Mesendoderm (in vitro differentiated cells): ENCODE measurements around the gene CYYR1. TPM values are rescaled to one million over a fixed set of nuclear protein-coding genes. Genes with fewer than 3 reads are reported as not detected.

ENCODE experiments used
- DNase-seq: peaks from one replicate; pipeline ENCODE4 v3.0.0; 2013
- H2AK5ac ChIP-seq: 2 replicates; pipeline ENCODE4 v1.6.1; 2013; ENCODE audit warnings: low read length, inconsistent platforms
- H2BK120ac ChIP-seq: 2 replicates; pipeline ENCODE4 v1.6.1; 2013; ENCODE audit warnings: low read depth, mild to moderate bottlenecking, low read length, moderate library complexity, mixed read lengths
- H2BK15ac ChIP-seq: replicated peaks from 2 replicates; pipeline ENCODE4 v1.6.1; 2013; ENCODE audit warnings: low read depth, mild to moderate bottlenecking, moderate library complexity
- H2BK5ac ChIP-seq: 2 replicates; pipeline ENCODE4 v1.6.1; 2013; ENCODE audit warnings: low read length, inconsistent platforms
- H3K18ac ChIP-seq: 2 replicates; pipeline ENCODE4 v1.6.1; 2013; ENCODE audit warnings: mild to moderate bottlenecking, low read length, mixed read lengths
- H3K23ac ChIP-seq: one replicate; pipeline ENCODE4 v1.6.1; 2013; ENCODE audit warnings: low read length
- H3K27ac ChIP-seq: 2 replicates; pipeline ENCODE4 v1.5.1; 2013; ENCODE audit warnings: low read depth, mild to moderate bottlenecking, inconsistent platforms, low read length, moderate library complexity
- H3K27me3 ChIP-seq: 2 replicates; pipeline ENCODE4 v1.6.1; 2013; ENCODE audit warnings: low read length, control low read depth, mild to moderate bottlenecking, inconsistent platforms; ENCODE audit not compliant: insufficient read depth, poor library complexity
- H3K36me3 ChIP-seq: 2 replicates; pipeline ENCODE4 v1.6.1; 2013; ENCODE audit warnings: low read length, inconsistent platforms; ENCODE audit not compliant: control insufficient read depth, insufficient read depth
- H3K4ac ChIP-seq: one replicate; pipeline ENCODE4 v1.6.1; 2013; ENCODE audit warnings: low read depth, mild to moderate bottlenecking, low read length, moderate library complexity
- H3K4me1 ChIP-seq: 2 replicates; pipeline ENCODE4 v1.6.1; 2013; ENCODE audit warnings: low read depth, low read length, inconsistent platforms; ENCODE audit not compliant: control insufficient read depth
- H3K4me2 ChIP-seq: 2 replicates; pipeline ENCODE4 v1.6.1; 2013; ENCODE audit warnings: low read length
- H3K4me3 ChIP-seq: 2 replicates; pipeline ENCODE4 v1.5.1; 2013; ENCODE audit warnings: mild to moderate bottlenecking, low read length
- H3K56ac ChIP-seq: one replicate; pipeline ENCODE4 v1.6.1; 2013; ENCODE audit warnings: low read length
- H3K79me1 ChIP-seq: 2 replicates; pipeline ENCODE4 v1.6.1; 2013; ENCODE audit warnings: low read length, inconsistent platforms
- H3K79me2 ChIP-seq: 2 replicates; pipeline ENCODE4 v1.6.1; 2013; ENCODE audit warnings: mild to moderate bottlenecking, low read length; ENCODE audit not compliant: control insufficient read depth, insufficient read depth
- H3K9ac ChIP-seq: 2 replicates; pipeline ENCODE4 v1.6.1; 2013; ENCODE audit warnings: low read length, inconsistent platforms
- H4K5ac ChIP-seq: one replicate; pipeline ENCODE4 v1.6.1; 2013; ENCODE audit warnings: low read length
- H4K8ac ChIP-seq: one replicate; pipeline ENCODE4 v1.6.1; 2013; ENCODE audit warnings: low read depth, mild to moderate bottlenecking, control low read depth, low read length, moderate library complexity
- WGBS: extraction: QIAGEN DNeasy Blood & Tissue Kit; methylation state at CpG from one replicate; pipeline ENCODE4 v1.1.7; 2013; ENCODE audit warnings: low lambda C conversion rate, missing lambda C conversion rate; ENCODE audit not compliant: insufficient coverage; ENCODE audit errors: extremely low coverage; 5-methylcytosine and 5-hydroxymethylcytosine counted together
- polyA plus RNA-seq, 2 experiments: library from polyadenylated mRNA; stranded (reverse); fragments of 200-250 nt; gene quantifications; one replicate each; pipeline ENCODE4 v1.2.3, GENCODE V29; 2013

The CYYR1 gene
- 41.2 TPM for polyA plus RNA-seq (2013, experiment 1 of 2)
- polyA plus RNA-seq (2013, experiment 2 of 2): 44.1 TPM

GRCh38 chr21:26572702-26573381 is at the start of gene CYYR1:
Gene CYYR1 (minus strand): TSS chr21:26573286. CDS start chr21:26572940, 346 bp downstream.
- peak within 1 kb of the TSS; percentile 26 for H3K4ac ChIP-seq
- H3K4me3 ChIP-seq: peak within 1 kb of the TSS; percentile 85
- peak within 1 kb of the TSS; percentile 16 for H3K18ac ChIP-seq
- H3K27ac ChIP-seq: peak within 1 kb of the TSS; percentile 72
- no peak within 1 kb of the TSS for H2BK15ac ChIP-seq
- no peaks in the 10 kb centered on the region for H3K36me3 ChIP-seq
- peaks cover 29% of the 10 kb centered on the region for H3K79me2 ChIP-seq
- H2AK5ac ChIP-seq: no peak within 1 kb of the TSS
- H3K27me3 ChIP-seq: no peaks in the 10 kb centered on the region
- peak within 1 kb of the TSS; percentile 24 for H3K4me2 ChIP-seq
- H2BK5ac ChIP-seq: peak within 1 kb of the TSS; percentile 66
- peaks cover 1% of the 10 kb centered on the region for H3K79me1 ChIP-seq
- no peak within 1 kb of the TSS for H2BK120ac ChIP-seq
- peak within 1 kb of the TSS; percentile 92 for H3K9ac ChIP-seq
- H3K23ac ChIP-seq: peak within 1 kb of the TSS; percentile 59
- peak within 1 kb of the TSS; percentile 16 for H4K8ac ChIP-seq
- H4K5ac ChIP-seq: no peak within 1 kb of the TSS
- DNase-seq: peak; percentile 86
- H3K56ac ChIP-seq: peak within 1 kb of the TSS; percentile 97
- no CpG with 5 or more reads among the region's 58 CpGs for WGBS
- no peaks in the 10 kb centered on the region for H3K4me1 ChIP-seq

- Histone ChIP-seq H3K4ac (no peak overlapping the region), H3K79me2 (no peaks in the 10 kb centered on the region), H2BK5ac (no peak overlapping the region), H3K4me1 (no peaks in the 10 kb centered on the region), H3K36me3 (no peaks in the 10 kb centered on the region), H4K8ac (no peak overlapping the region), H3K23ac (no peak overlapping the region), H2BK120ac (no peak overlapping the region), H4K5ac (no peak overlapping the region), H2AK5ac (no peak overlapping the region), H2BK15ac (no peak overlapping the region), H3K18ac (no peak overlapping the region), H3K27me3 (no peaks in the 10 kb centered on the region), H3K4me2 (no peak overlapping the region), H3K79me1 (no peaks in the 10 kb centered on the region), H3K4me3 (no peak overlapping the region), H3K56ac (no peak overlapping the region), H3K27ac (no peak overlapping the region), H3K9ac (no peak overlapping the region)
- WGBS: no CpG with 5 or more reads among the region's 1 CpG
- no peak for DNase-seq
Measured at GRCh38 chr21:26617176-26617575, 44.1 kb upstream of the CYYR1 start.

GRCh38 chr21:26614251-26614650 is 41.2 kb upstream of the CYYR1 start:
- H3K27me3 ChIP-seq: no peaks in the 10 kb centered on the region
- no peak overlapping the region for H4K5ac ChIP-seq
- no peak overlapping the region for H3K18ac ChIP-seq
- no peak overlapping the region for H3K4ac ChIP-seq
- DNase-seq: peak; percentile 26
- H2AK5ac ChIP-seq: no peak overlapping the region
- H2BK5ac ChIP-seq: no peak overlapping the region
- no peaks in the 10 kb centered on the region for H3K79me1 ChIP-seq
- H3K27ac ChIP-seq: no peak overlapping the region
- H3K4me1 ChIP-seq: no peaks in the 10 kb centered on the region
- WGBS: no CpG with 5 or more reads among the region's 1 CpG
- H3K9ac ChIP-seq: no peak overlapping the region
- no peaks in the 10 kb centered on the region for H3K79me2 ChIP-seq
- no peaks in the 10 kb centered on the region for H3K36me3 ChIP-seq
- no peak overlapping the region for H2BK120ac ChIP-seq
- no peak overlapping the region for H3K23ac ChIP-seq
- no peak overlapping the region for H3K4me3 ChIP-seq
- no peak overlapping the region for H4K8ac ChIP-seq
- no peak overlapping the region for H3K56ac ChIP-seq
- H3K4me2 ChIP-seq: no peak overlapping the region
- H2BK15ac ChIP-seq: no peak overlapping the region

- no peak overlapping the region for H4K5ac ChIP-seq
- no CpG with 5 or more reads among the region's 1 CpG for whole genome bisulfite sequencing
- H2BK15ac ChIP-seq: no peak overlapping the region
- no peak overlapping the region for H3K56ac ChIP-seq
- no peak overlapping the region for H3K27ac ChIP-seq
- H2BK5ac ChIP-seq: no peak overlapping the region
- no peaks in the 10 kb centered on the region for H3K79me2 ChIP-seq
- no peak overlapping the region for H3K18ac ChIP-seq
- H3K4me2 ChIP-seq: no peak overlapping the region
- no peak overlapping the region for H3K9ac ChIP-seq
- no peak overlapping the region for H3K4me3 ChIP-seq
- no peaks in the 10 kb centered on the region for H3K79me1 ChIP-seq
- no peak overlapping the region for H3K23ac ChIP-seq
- no peak overlapping the region for H2AK5ac ChIP-seq
- H3K4ac ChIP-seq: no peak overlapping the region
- DNase-seq: no peak
- no peak overlapping the region for H2BK120ac ChIP-seq
- no peaks in the 10 kb centered on the region for H3K27me3 ChIP-seq
- no peak overlapping the region for H4K8ac ChIP-seq
- H3K36me3 ChIP-seq: no peaks in the 10 kb centered on the region
- H3K4me1 ChIP-seq: no peaks in the 10 kb centered on the region
Measured at GRCh38 chr21:26599261-26599660, 26.2 kb upstream of the CYYR1 start.

GRCh38 chr21:26597981-26598380 is 24.9 kb upstream of the CYYR1 start:
- Histone ChIP-seq H2BK5ac (no peak overlapping the region), H4K5ac (no peak overlapping the region), H2AK5ac (no peak overlapping the region), H3K79me2 (no peaks in the 10 kb centered on the region), H3K9ac (no peak overlapping the region), H3K23ac (no peak overlapping the region), H2BK120ac (no peak overlapping the region), H3K4me3 (no peak overlapping the region), H2BK15ac (no peak overlapping the region), H3K27ac (no peak overlapping the region), H3K18ac (no peak overlapping the region), H3K4ac (no peak overlapping the region), H4K8ac (no peak overlapping the region), H3K36me3 (no peaks in the 10 kb centered on the region), H3K27me3 (no peaks in the 10 kb centered on the region), H3K56ac (no peak overlapping the region), H3K4me2 (no peak overlapping the region), H3K4me1 (no peaks in the 10 kb centered on the region), H3K79me1 (no peaks in the 10 kb centered on the region)
- DNase-seq: no peak
- no CpG with 5 or more reads among the region's 2 CpGs for WGBS

- Histone ChIP-seq H3K27me3 (no peaks in the 10 kb centered on the region), H3K56ac (no peak overlapping the region), H3K79me2 (no peaks in the 10 kb centered on the region), H3K4me3 (no peak overlapping the region), H3K4me2 (no peak overlapping the region), H3K27ac (no peak overlapping the region), H2BK120ac (no peak overlapping the region), H2BK5ac (no peak overlapping the region), H4K5ac (no peak overlapping the region), H2AK5ac (no peak overlapping the region), H3K23ac (no peak overlapping the region), H3K18ac (no peak overlapping the region), H3K79me1 (no peaks in the 10 kb centered on the region), H3K4me1 (no peaks in the 10 kb centered on the region), H3K36me3 (no peaks in the 10 kb centered on the region), H3K4ac (no peak overlapping the region), H3K9ac (no peak overlapping the region), H2BK15ac (no peak overlapping the region), H4K8ac (no peak overlapping the region)
- no peak for DNase-seq
- WGBS: no CpG with 5 or more reads among the region's 3 CpGs
Measured at GRCh38 chr21:26597031-26597430, 23.9 kb upstream of the CYYR1 start.
